T-cell (primary cell): ENCODE results near the gene MOB3B. TPM values are rescaled to one million over a fixed set of nuclear protein-coding genes. Genes with fewer than 3 reads are reported as not detected.

Source experiments
- ATAC-seq, 4 experiments: fragments of 200-7000 bp in 3 of 4; fragments of 150-1000 bp in 1 of 4; cut with Tn5 transposase; replicated peaks in 1 of 4; 1 replicate in 3 of 4; 2 replicates in 1 of 4; pipeline ENCODE4 v1.10.0; 2021; ENCODE audit warnings: moderate library complexity in 3 of 4, mild to moderate bottlenecking in 2 of 4, moderate number of reproducible peaks in 1 of 4
- CTCF ChIA-PET, 2 donors: fragments of 300-600 bp; sonication (Branson Sonifier 250); formaldehyde crosslinking; loops; one replicate each; lab custom pipeline; 2022; ENCODE audit warnings: antibody characterized with exemption in 2 of 2; lab: Charles Lee
- POLR2A ChIA-PET, 2 donors: fragments of 300-600 bp; sonication (Branson Sonifier 250); formaldehyde crosslinking; loops; one replicate each; lab custom pipeline; 2022; ENCODE audit warnings: antibody characterized with exemption in 2 of 2; lab: Charles Lee
- DNase-seq, 35 experiments: peaks; one replicate each; pipeline versions ENCODE4 v3.0.0 to v3.0.0-alpha.2; 2013 to 2023
- H3K27ac ChIP-seq: one replicate; pipeline ENCODE4 v1.5.1; 2013; ENCODE audit warnings: low read length
- H3K27me3 ChIP-seq, 2 experiments: replicated peaks in 1 of 2; 1 replicate in 1 of 2; 2 replicates in 1 of 2; pipeline versions ENCODE4 v1.6.1 to v1.7.0; 2013; ENCODE audit warnings: low read length in 1 of 2, mixed read lengths in 1 of 2; ENCODE audit not compliant: control insufficient read depth in 2 of 2, insufficient read depth in 2 of 2; ENCODE audit errors: extremely low read depth in 1 of 2
- H3K36me3 ChIP-seq, 2 donors: 1 replicate in 1 of 2; 2 replicates in 1 of 2; pipeline versions ENCODE4 v1.6.1 to v1.7.0; 2013; ENCODE audit warnings: low read length in 1 of 2; ENCODE audit not compliant: control insufficient read depth in 2 of 2, insufficient read depth in 1 of 2; ENCODE audit errors: extremely low read depth in 1 of 2
- H3K4me1 ChIP-seq, 2 experiments: 1 replicate in 1 of 2; 2 replicates in 1 of 2; pipeline versions ENCODE4 v1.6.1 to v1.7.0; 2013; ENCODE audit warnings: low read length in 2 of 2, mixed read lengths in 1 of 2; ENCODE audit not compliant: insufficient read depth in 2 of 2, control insufficient read depth in 1 of 2; ENCODE audit errors: extremely low read depth in 1 of 2
- H3K4me3 ChIP-seq, 2 donors: 1 replicate in 1 of 2; 2 replicates in 1 of 2; pipeline versions ENCODE4 v1.5.1 to v1.7.0; 2013; ENCODE audit warnings: mild to moderate bottlenecking in 2 of 2, low read length in 1 of 2, moderate library complexity in 1 of 2; ENCODE audit not compliant: control insufficient read depth in 1 of 2; ENCODE audit errors: extremely low read depth in 1 of 2
- H3K9me3 ChIP-seq: 2 replicates; pipeline ENCODE4 v1.7.0; 2013
- H3K27ac Mint-ChIP-seq, 2 donors: one replicate each; pipeline ENCODE4 v1.8.0; 2020 to 2021; ENCODE audit warnings: mild to moderate bottlenecking in 2 of 2, mixed read lengths in 2 of 2
- H3K27me3 Mint-ChIP-seq, 2 donors: one replicate each; pipeline ENCODE4 v1.8.0; 2021 to 2022; ENCODE audit warnings: mixed read lengths in 2 of 2
- H3K36me3 Mint-ChIP-seq: one replicate; pipeline ENCODE4 v1.8.0; 2021; ENCODE audit warnings: mixed read lengths
- H3K4me1 Mint-ChIP-seq, 3 donors: one replicate each; pipeline ENCODE4 v1.8.0; 2020 to 2022; ENCODE audit warnings: mixed read lengths in 3 of 3, mild to moderate bottlenecking in 1 of 3
- H3K4me3 Mint-ChIP-seq, 3 donors: one replicate each; pipeline ENCODE4 v1.8.0; 2020 to 2022; ENCODE audit warnings: mild to moderate bottlenecking in 3 of 3, mixed read lengths in 3 of 3, moderate library complexity in 3 of 3
- H3K9me3 Mint-ChIP-seq, 3 donors: one replicate each; pipeline ENCODE4 v1.8.0; 2020 to 2022; ENCODE audit warnings: mixed read lengths in 3 of 3
- WGBS: methylation state at CpG from one replicate; pipeline ENCODE4 v1.1.5; 2013; ENCODE audit warnings: missing lambda C conversion rate; ENCODE audit not compliant: insufficient coverage; 5-methylcytosine and 5-hydroxymethylcytosine counted together
- total RNA-seq, 35 experiments: library from RNA in 6 of 35; stranded (reverse) in 6 of 35; fragments of 120-200 nt in 1 of 35; gene quantifications; one replicate each; pipeline versions ENCODE4 v1.2.1 to v1.2.4 and lab custom pipeline; 2013 to 2026

MOB3B gene
- total RNA-seq, 5 donors from 2014 or later (not counting 1 experiment from before 2014, with no cell fraction given): 0.40 to 0.72 (median 0.56) TPM

DNA sequence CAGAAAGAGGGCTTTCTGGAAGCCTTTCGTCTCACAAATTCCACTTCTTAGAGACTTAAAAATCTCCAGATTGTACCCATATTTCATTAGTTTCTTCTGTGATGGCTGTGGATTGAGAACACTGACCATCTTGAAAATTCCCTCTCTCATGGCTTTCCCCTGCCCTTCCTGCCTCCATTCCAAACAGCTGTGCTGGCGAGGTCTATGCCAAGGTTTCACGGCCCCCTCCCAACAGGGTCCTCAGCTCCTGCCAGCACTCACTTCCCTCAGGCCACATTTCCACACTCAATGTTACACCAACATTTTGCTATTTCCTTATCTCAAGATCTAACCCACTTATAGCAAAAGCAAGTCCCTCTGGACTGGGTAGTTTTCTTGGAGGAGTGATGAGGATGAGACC lies 192.4 kb downstream of the MOB3B start:
- Mint-ChIP-seq H3K9me3 (no peaks in the 10 kb centered on the region), H3K36me3 (no peaks in the 10 kb centered on the region), H3K4me1 (no peaks in the 10 kb centered on the region), H3K27ac (no peak overlapping the region), H3K4me3 (no peak overlapping the region), H3K27me3 (no peaks in the 10 kb centered on the region)
- Histone ChIP-seq H3K36me3 (no peaks in the 10 kb centered on the region), H3K27ac (no peak overlapping the region), H3K4me3 (no peak overlapping the region), H3K9me3 (no peaks in the 10 kb centered on the region), H3K27me3 (peaks cover 0 to 2% of the 10 kb centered on the region in 2 experiments), H3K4me1 (no peaks in the 10 kb centered on the region)
- ChIA-PET CTCF (no interaction called here), POLR2A (no interaction called here)
- ATAC-seq (no peak), DNase-seq (no peak)
- WGBS: 77% methylated on average over 2 of the region's 3 CpGs

DNA sequence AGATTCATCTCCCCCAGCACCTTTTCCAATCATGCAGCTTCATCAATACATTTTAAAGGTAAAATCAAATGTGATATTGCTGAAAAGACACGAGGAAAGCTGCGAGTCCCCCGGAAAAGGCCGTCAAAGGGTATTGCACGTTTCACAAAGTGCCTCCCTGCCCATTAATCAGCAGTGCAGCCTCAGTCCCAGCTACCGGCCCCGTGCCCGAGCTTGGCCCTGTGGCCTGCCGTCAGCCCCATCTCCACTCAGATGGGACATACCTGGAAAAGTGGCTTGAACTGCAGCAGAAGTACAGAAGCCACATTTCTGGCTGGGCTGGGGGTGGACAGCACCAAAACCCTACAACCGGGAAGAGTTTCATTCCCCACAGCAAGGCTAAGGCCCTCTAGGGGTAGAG lies 192.8 kb downstream of the MOB3B start:
- no peaks in the 10 kb centered on the region for H3K36me3 Mint-ChIP-seq
- H3K36me3 ChIP-seq: no peaks in the 10 kb centered on the region
- no peaks in the 10 kb centered on the region for H3K27me3 Mint-ChIP-seq
- H3K27ac Mint-ChIP-seq: no peak overlapping the region
- H3K9me3 ChIP-seq: no peaks in the 10 kb centered on the region
- no peaks in the 10 kb centered on the region for H3K4me1 ChIP-seq
- no peaks in the 10 kb centered on the region for H3K9me3 Mint-ChIP-seq
- H3K27ac ChIP-seq: no peak overlapping the region
- DNase-seq: no peak
- H3K4me3 ChIP-seq: no peak overlapping the region
- ChIA-PET POLR2A (no interaction called here), CTCF (interaction anchor here in 1 of 2 donors (0.5 kb wide), 1 partner anchor 188 kb away, joined by 3 read pairs; no protein-coding TSS in a partner anchor)
- ATAC-seq: no peak
- 96% methylated on average over 8 of the region's 10 CpGs for WGBS
- peaks cover 0 to 2% of the 10 kb centered on the region in 2 experiments for H3K27me3 ChIP-seq
- H3K4me1 Mint-ChIP-seq: no peaks in the 10 kb centered on the region
- H3K4me3 Mint-ChIP-seq: no peak overlapping the region

GRCh38 chr9:27336126-27336525 lies 193.5 kb downstream of the MOB3B start:
- WGBS: no CpG with 5 or more reads among the region's 1 CpG
- no peaks in the 10 kb centered on the region for H3K4me1 ChIP-seq
- DNase-seq: no peak
- H3K9me3 Mint-ChIP-seq: no peaks in the 10 kb centered on the region
- POLR2A ChIA-PET: no interaction called here
- no peak overlapping the region for H3K27ac ChIP-seq
- H3K27me3 ChIP-seq: peaks cover 0 to 2% of the 10 kb centered on the region in 2 experiments
- no peak overlapping the region for H3K4me3 ChIP-seq
- no peaks in the 10 kb centered on the region for H3K4me1 Mint-ChIP-seq
- H3K36me3 Mint-ChIP-seq: no peaks in the 10 kb centered on the region
- no peak overlapping the region for H3K27ac Mint-ChIP-seq
- no peaks in the 10 kb centered on the region for H3K36me3 ChIP-seq
- ATAC-seq: no peak
- CTCF ChIA-PET: interaction anchor here in 1 of 2 donors (0.5 kb wide), 1 partner anchor 189 kb away, joined by 3 read pairs; no protein-coding TSS in a partner anchor
- H3K27me3 Mint-ChIP-seq: no peaks in the 10 kb centered on the region
- H3K9me3 ChIP-seq: no peaks in the 10 kb centered on the region
- H3K4me3 Mint-ChIP-seq: no peak overlapping the region

GRCh38 chr9:27335075-27335474 lies 194.5 kb downstream of the MOB3B start:
- Histone ChIP-seq H3K27me3 (peaks cover 0 to 2% of the 10 kb centered on the region in 2 experiments), H3K4me3 (no peak overlapping the region), H3K27ac (no peak overlapping the region), H3K4me1 (no peaks in the 10 kb centered on the region), H3K9me3 (no peaks in the 10 kb centered on the region), H3K36me3 (no peaks in the 10 kb centered on the region)
- no peaks in the 10 kb centered on the region for H3K4me1 Mint-ChIP-seq
- no peak overlapping the region for H3K27ac Mint-ChIP-seq
- CTCF ChIA-PET: no interaction called here
- H3K9me3 Mint-ChIP-seq: no peaks in the 10 kb centered on the region
- H3K27me3 Mint-ChIP-seq: no peaks in the 10 kb centered on the region
- WGBS: 89% methylated on average over 3 of the region's 6 CpGs
- no peaks in the 10 kb centered on the region for H3K36me3 Mint-ChIP-seq
- no peak for ATAC-seq
- H3K4me3 Mint-ChIP-seq: no peak overlapping the region
- DNase-seq: no peak
- POLR2A ChIA-PET: no interaction called here

GRCh38 chr9:27333241-27334052 lies 196.2 kb downstream of the MOB3B start:
- DNase-seq: peak in 25 of 35 experiments; percentile 2 to 70 (median 16)
- Histone ChIP-seq H3K4me1 (no peaks in the 10 kb centered on the region), H3K36me3 (no peaks in the 10 kb centered on the region), H3K9me3 (no peaks in the 10 kb centered on the region), H3K4me3 (no peak overlapping the region), H3K27me3 (no peaks in the 10 kb centered on the region), H3K27ac (no peak overlapping the region)
- no peak overlapping the region for H3K4me3 Mint-ChIP-seq
- no peaks in the 10 kb centered on the region for H3K36me3 Mint-ChIP-seq
- H3K4me1 Mint-ChIP-seq: no peaks in the 10 kb centered on the region
- WGBS: 4% methylated on average over 4 of the region's 7 CpGs
- H3K27ac Mint-ChIP-seq: no peak overlapping the region
- CTCF ChIA-PET: interaction anchor here (0.5 to 2.8 kb wide), 18 partner anchors 11 to 274 kb away, joined by 3 to 33 read pairs (median 4); partner anchors contain the start of genes MOB3B (in 2 of the 2) and IFNK (in 1 of the 2)
- peak in 3 of 4 experiments; percentile 41 to 66 (median 43) for ATAC-seq
- POLR2A ChIA-PET: no interaction called here
- H3K27me3 Mint-ChIP-seq: no peaks in the 10 kb centered on the region
- no peaks in the 10 kb centered on the region for H3K9me3 Mint-ChIP-seq

- no peaks in the 10 kb centered on the region for H3K4me1 Mint-ChIP-seq
- Histone ChIP-seq H3K27ac (no peak overlapping the region), H3K9me3 (no peaks in the 10 kb centered on the region), H3K4me3 (no peak overlapping the region), H3K36me3 (no peaks in the 10 kb centered on the region), H3K27me3 (no peaks in the 10 kb centered on the region), H3K4me1 (no peaks in the 10 kb centered on the region)
- H3K4me3 Mint-ChIP-seq: no peak overlapping the region
- 78% methylated on average over 2 of the region's 4 CpGs for WGBS
- no peak for DNase-seq
- no peak for ATAC-seq
- POLR2A ChIA-PET: no interaction called here
- H3K9me3 Mint-ChIP-seq: no peaks in the 10 kb centered on the region
- no peaks in the 10 kb centered on the region for H3K36me3 Mint-ChIP-seq
- no peak overlapping the region for H3K27ac Mint-ChIP-seq
- CTCF ChIA-PET: interaction anchor here (1.0 to 2.8 kb wide), 3 partner anchors 198 to 215 kb away, joined by 3 to 33 read pairs (median 14); partner anchors contain the start of gene MOB3B (in 1 of the 2)
- no peaks in the 10 kb centered on the region for H3K27me3 Mint-ChIP-seq
Observed at GRCh38 chr9:27331393-27331792, 198.2 kb downstream of the MOB3B start.
